NCI-H446 treated with DMSO at 0.1 percent for 48 hours (cell line): Measurements from ENCODE around the gene ADAM17.
"Not testable (repeated sequence)": the region's sequence is repeated elsewhere in the genome, so short reads cannot be mapped to it uniquely, and the experiment has no call there.

Experiments used
- DNase-seq: peaks from one replicate; lab custom pipeline; 2025; lab: John Stamatoyannopoulos, UW

Gene ADAM17

DNA sequence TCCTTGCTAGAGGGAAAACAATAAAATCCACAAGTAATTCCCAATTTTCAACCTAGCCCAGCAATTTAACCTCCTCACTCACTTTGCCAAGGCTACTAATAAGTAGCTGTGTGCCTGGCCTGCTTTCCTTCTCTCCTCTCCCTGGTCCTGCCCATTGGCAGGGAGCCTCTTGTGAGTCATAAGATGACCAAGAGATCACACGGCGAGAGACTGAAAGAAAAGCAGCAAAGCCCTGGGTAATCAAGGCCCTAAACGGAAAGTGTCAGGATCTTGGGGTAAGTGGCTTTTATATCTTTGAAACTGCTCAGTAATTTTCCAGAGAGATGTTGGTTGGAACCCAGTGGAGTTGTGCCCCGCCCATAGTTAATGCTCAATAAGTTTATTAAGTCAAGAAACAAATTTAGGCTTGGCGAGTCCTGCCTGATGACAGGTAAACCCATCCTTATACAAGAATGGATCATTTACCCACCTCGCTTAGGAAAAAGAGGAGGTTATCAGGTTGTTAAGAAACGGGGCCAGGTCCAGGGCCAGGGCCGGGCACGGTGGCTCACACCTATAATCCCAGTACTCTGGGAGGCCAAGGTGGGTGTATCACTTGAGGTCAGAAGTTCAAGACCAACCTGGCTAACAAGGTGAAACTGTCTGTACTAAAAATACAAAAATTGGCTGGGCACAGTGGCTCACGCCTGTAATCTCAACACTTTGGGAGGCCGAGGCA is 10.0 kb upstream of the ADAM17 start:
- peak; percentile 63 for DNase-seq

DNA sequence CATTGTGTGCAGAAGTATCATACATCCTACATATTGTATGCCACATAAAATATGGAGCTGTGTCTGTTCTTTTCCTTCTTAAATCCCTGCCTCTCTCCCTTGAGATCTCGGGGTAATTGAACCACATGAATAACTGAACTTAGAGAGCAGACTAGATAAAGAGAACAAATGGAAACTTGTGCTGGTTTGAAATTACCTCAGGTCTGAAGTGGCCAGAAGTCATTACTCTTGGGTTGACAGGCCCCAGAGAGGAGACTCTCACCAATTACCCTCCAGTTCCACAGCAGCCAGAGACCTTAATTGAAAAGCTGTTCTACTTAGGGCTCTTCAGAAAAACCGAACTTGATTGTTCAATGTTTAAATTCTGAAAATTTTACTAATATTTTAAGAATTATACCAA is 5.0 kb upstream of the ADAM17 start:
- no peak for DNase-seq

DNA sequence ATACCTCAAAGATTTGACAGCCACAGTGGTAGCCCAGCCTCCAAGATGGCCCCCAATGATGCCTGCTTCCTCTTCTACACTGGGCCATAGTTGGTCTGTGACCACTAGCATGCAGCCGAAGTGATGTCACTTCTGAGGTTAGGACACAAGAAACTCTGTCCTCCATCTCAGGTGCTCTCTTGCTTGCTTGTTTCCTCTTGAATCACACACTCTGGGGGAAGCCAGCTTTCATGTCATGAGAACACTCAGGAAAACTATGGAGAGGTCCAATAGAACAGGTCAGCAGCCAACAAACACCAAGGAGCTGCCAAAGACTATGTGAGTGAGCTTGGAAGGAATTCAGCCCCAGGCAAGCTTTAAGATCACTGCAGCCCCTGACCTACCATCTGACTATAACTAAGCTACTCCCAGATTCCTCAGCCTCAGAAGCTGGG is 3.3 kb upstream of the ADAM17 start:
- DNase-seq = peak; percentile 13

DNA sequence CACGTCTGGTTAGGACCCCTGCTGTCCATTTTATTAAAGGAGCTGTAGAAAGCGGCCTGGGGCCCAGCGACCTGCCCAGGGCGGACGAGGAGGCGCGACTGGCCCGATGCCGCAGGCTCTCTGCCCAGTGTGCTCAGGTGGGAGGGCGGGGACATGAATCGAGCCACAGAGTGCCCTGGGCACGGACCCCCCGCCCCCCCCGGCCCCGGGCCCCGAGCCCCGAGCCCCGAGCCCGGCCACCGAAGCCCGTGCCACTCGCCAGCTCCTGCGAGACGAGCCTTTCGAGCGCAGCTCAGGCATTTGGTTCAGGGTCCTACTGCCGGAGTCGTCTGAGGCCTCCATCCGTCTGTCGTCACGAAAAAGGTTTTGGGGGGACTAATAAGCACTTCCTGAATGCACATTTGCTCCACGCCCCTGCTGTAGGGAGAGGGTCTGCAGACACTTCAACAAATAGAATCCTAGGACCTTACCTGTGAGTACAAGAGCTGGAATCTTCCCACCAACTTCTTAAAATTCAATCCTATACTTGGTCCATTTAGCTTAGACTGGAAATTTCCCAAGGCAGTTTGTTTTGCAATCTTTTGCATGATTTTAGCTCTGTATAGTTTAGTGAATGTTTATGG is 602 bp upstream of the ADAM17 start:
- DNase-seq = no peak

DNA sequence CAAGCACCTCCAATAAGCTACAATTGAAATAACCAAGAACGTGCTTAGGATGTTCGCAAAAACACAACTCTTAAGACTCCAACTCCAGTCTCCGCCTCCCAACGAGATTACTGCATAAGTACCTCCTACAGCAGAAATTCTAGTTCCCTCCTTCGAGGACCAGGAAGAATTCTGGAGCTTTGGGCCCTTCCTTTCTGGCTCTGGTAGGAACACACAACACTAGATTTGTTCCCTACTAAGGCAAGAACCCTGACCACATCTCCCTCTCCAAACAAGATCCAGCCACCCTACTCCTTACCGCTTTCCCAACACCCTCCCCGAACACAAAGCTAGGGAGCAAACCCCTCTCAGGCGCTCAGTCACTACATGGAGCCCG is 721 bp downstream of the ADAM17 start:
- peak; percentile 23 for DNase-seq

DNA sequence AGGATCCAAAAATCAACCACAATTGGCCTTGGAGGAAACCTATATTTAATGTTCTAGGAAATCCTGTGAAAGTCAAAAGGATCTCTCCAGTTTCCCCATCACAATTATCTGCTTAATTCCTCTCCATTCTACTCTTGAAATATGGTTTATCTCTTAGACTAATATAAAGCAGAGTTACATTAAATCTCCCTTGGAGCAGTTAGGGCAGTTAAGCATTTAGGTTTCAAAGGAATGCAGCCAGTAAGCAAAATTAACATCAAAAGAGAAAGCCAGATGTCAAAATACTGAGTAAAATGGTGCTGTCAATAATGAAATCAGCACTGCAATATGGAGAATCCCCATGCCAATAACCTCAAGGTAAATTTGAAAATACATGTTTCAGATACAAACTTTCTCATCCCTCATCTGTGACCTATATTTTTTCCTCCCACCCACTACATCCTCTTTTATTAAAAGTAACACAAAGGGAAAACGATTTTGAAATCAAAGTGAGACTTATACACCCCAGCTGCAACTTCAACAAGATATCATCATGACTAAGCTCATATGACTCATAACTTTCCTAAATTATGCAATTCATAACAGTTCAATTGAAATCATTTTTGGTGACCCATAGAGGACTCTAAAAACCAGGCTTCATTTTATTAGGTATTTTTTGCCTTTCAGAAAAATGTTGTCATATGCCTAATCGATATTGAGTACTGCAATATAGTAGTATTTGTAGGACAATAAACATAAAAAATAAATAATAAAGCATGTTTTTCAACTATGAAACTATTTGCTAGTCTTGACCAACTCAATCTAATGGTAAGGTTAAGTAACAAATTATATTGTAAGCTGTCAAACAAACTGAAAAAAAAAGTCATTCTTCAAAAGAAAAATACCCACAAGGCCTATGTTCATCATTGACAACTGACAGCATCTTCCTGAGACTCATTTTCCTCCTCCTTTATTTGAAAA is 3.1 kb downstream of the ADAM17 start:
- DNase-seq = no peak

DNA sequence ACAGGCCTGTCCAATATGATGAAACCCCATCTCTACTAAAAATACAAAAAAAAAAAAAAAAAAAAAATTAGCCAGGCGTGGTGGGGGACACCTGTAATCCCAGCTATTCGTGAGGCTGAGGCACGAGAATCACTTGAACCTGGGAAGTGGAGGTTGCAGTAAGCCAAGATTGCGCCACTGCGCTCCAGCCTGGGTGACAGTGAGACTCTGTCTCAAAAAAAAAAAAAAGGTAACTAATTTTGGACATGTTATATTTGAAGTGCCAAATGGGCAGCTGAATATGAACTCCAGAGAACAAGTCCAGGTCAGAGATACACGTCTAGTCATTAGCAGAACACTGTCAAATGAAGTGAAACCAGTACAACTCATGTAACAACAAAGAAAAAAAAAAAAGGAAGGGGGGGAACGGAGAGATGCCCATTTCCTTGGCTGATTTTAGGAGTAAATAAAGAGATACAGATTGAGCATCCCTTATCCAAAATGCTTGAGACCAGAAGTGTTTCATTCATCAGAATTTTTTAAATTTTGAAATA is 4.7 kb downstream of the ADAM17 start:
- not testable (repeated sequence) for DNase-seq

DNA sequence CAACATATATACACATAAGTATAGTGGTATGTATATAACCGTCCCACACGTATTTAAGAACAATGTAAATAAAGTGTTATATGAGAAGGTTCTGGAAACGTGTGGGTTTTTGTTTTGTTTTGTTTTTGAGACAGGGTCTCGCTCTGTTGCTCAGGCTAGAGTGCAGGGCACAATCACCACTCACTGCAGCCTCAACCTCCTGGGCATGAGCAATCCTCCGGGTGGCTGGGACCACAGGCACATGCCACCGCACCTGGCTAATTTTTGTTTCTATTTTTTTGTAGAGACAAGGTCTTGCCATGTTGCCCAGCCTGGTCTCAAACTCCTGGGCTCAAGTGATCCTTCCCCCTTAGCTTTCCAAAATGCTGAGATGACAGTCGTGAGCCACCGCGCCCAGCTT is 6.2 kb downstream of the ADAM17 start:
- no peak for DNase-seq

DNA sequence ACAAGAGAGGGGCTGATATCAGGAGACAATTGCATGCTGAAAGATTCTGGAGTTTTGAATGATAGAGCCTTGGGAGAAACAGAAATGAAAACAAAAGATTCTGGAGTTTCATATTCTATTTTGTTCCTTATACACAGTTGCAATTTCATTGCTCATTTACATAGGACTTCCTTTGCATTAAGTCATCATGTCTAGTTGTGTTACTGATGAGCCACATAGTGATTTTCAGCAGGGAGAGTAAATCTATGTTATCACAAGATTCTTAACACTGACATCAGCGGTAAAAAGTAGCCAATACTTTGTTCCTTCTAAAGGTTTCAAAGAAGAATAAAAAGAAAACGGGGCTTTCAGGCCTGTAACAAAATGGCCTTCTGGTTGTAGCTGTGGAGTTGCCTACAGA is 7.1 kb downstream of the ADAM17 start:
- DNase-seq = no peak

DNA sequence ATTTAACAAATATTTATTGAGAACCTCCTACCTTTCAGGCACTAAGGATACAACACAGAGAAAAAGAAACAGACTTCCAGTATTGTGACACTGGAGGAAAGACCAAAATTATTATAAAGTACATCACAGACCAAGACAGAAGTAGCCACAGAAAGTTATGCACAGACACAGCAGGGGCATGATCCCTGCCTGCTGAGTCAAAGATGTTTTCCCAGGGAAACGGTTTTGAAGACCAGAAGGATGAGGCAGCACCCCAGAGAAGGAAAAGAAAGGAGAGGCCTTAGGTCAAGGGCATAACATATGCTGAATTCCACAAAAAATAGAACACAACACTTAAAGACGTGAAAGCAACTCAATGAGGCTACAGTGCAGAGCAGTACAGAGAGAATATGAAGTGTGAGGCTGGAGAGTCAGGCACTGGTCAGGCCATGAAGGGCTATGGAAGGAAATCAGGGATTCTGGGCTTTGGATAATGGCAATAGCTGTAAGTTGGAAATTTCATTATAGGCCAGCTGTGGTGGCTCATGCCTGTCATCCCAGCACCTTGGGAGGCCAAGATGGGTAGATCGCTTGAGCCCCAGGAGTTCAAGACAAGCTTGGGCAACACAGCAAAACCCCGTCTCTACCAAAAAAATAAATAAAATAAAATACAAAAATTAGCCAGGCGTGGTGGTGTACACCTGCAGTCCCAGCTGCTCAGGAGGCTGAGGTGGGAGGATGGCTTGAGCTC is 8.2 kb downstream of the ADAM17 start:
- no peak for DNase-seq

DNA sequence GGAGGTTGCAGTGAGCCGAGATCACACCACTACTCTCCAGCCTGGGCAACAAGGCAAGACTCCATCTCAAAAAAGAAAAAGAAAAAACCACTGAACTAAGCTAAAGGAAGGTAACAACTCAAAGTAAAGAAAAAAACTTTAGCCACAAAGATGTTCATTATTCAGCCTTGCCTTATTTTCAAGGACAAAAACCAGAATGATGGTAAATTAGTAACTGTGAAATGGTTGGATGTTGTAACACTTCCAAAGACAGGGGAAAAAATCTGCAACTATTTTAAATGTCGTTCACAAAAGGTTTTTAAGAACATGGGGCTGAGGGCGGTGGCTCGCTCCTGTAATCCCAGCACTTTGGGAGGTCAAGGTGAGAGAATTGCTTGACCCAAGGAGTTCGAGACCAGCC is 10.1 kb downstream of the ADAM17 start:
- no peak for DNase-seq

DNA sequence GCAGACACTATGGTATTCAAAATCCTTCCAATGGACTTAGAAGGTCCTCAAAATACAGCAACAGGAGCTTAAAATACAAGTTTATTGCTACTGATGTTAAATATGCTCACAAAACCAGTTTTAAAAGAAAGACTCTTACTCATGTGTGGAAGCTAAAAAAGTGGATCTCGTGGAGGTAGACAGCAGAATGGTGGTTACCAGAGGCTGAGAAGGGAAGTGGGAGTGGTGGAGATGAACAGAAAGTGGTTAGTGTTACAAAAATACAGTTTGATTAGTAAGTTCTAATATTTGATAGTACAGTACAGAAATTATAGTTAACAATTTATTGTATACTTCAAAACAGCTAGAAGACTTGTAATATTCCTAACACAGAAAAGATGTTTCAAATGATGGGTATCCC is 12.1 kb downstream of the ADAM17 start:
- DNase-seq = no peak

DNA sequence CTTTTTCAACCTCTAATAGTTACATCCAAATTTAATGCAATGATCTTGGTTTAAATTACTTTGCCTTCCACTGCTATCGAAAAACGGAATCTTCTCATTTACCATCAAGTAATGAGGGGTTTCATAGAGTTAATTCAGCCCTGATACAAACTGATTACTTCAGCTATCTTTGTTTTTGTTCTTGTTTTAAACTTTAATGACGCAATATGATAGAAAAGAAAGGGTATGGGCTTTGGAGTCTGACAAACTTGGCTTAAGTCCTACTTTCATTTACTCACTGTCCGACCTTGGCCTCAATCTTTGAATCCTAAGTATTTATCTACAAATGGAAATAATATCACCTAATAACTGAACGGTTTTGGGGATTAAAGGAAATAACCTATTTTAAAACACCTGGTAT is 16.1 kb downstream of the ADAM17 start:
- DNase-seq = no peak

DNA sequence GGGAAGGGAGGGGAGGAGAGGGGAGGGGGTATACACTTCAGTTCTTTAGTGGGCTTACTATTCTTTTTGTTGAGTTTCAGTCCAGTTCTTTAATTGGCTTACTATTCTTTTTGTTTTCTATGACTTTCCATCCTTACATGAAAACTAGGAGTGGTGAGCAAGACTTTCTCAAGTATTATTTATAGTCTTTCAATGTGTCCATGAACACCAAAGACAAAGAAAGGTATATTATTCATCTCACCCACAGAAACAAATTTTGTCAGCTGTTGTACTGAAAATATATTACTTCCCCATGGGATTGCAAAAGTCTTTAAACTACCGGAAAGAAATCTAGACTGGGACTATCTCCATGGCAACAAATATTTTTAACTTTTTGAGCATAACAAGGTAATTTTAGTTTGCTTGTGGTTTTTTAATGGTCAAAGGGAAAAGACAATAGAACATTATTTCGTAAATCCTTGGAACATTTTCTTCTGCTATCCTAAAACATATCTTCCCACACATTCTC is 17.6 kb downstream of the ADAM17 start:
- DNase-seq = no peak

DNA sequence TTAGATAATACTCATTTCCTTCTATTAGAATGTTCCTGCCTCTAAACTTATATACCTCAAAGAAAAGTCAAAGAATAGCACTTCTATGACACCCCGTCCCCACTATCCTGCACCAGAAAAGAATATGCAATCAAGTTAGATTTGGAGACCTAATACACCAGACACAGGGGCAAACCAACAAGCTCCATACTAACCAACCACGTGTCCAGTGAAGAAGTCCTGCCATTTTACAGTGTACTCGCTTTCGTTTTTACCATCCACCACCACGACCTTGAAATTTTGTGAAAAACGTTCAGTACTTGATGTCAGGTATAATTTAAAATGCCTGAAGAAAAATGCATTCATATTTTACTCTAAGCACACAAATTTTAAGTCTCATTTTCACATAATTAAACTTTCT is 19.1 kb downstream of the ADAM17 start:
- no peak for DNase-seq

DNA sequence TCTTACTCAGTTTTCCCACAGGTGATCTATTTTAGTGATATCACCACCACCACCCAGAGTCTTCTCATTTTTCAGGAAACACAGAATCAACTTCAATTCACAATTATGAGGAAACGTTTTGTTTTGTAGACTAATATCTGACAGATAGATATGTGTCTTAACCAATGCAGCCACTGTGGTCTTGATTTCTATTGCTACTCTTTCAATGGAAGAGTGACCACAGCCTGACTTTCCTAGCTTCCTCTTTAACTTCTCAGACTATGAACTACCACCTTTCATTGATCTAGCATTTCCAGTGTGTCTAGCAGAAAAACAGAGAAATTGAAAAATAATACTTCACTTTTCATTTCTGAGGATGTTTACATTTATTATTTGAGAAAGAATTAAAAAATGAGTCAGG is 20.5 kb downstream of the ADAM17 start:
- no peak for DNase-seq

DNA sequence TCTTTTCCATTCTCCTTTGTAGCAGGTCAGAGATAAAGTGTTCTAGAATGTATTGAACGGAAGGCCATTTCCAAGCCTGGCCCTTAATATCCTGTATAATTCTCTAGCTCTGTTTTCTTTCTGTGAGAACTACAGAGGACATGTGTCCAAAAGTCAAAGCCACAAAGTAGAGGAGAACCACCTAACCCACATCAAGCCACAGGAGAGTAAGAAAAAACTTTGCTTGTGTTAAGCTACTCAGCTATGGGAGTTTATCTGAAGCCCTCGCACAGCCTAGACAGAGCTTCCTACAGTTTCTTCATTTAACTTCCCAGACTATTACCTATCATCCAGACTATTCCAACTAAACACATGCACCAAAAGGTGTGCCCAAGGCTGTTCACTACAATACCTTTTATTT is 22.0 kb downstream of the ADAM17 start:
- no peak for DNase-seq

DNA sequence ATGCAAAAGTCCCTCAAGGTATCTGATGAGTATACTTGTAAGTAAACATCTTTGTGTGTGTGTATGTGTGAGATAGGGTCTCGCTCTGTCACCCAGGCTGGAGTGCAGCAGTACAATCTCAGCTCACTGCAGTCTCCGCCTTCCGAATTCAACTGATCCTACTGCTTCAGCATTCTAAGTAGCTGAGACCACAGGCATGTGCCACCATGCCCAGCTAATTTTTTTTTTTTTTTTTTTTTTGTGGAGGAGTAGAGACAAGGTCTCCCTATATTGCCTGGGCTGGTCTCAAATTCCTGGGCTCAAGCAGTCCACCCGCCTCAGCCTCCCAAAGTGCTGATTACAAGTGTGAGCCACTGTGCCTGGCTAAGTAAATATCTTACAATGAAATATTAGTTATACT is 23.2 kb downstream of the ADAM17 start:
- no peak for DNase-seq

DNA sequence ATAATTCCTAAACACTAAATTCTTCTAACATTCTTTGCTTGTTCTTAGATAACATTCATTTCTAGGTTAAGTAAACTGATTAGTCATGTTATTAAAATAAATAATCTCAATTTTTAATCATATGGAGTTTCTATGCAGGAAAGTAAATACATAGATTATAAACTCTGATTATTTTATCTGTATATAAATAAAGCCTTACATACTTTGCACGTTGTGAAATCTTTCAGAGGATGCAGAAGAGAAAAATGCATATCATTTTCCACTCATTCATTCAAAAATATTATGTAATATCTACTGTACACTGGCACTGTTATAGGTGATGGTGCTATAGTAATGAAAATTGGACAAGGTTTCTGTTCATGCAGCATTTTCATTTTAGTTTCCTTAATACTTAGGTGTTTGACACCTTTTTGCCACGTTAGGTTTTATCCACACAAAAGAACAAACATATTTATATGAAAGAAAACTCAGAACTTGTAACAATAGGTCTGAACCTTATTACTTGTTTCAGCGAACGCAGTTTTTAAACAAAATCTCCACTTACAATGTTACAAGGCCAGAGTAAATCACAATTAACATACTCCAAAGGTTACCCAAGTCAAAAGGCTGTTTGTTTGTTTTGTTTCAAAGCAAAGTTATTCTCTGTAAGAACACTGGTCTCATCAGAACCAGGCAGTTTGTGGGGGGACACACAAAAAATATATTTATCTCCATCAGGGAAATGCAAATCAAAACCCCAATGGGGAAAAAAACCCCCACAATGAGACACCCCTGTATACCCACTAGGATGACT is 27.4 kb downstream of the ADAM17 start:
- DNase-seq = no peak

DNA sequence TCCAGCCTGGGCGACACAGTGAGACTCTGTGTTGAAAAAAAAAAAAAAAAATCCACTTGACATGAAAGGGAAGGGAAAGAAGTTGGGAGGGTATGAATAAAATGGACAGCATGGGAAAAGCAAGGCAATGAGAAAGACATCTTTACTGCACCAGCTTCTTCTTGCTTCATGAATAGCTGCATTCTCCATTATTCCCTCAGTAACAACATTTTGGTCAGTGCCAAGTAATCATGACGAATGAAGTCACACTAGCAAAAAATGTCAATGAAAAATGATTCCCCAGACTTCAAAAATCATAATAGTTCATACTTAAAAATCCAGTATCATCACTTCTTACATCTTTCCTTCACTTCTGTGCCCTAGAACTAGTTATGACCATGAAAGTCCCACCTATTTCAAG is 30.4 kb downstream of the ADAM17 start:
- no peak for DNase-seq

DNA sequence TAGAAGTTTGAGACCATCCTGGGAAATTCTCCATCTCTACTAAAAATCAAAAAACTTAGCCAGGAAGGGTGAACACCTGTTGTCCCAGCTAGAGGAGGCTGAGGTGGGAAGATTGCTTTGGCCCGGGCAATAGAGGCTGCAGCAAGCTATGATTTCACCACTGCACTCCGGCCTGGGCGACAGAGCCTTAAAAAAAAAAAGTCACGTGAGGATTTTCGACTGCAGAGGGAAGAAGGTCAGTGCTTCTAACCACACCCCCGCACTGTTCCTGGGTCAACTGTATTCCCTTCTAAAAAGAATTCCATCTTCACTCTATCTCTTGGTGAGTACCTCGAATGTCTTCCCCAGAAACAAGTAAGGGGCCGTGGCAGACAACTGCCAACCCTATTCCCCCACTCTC is 31.3 kb downstream of the ADAM17 start:
- DNase-seq = no peak
